Suprapubic skin (tissue), 4 donors: ENCODE data around the gene GRID2. TPM values are rescaled to one million over a fixed set of nuclear protein-coding genes. Genes with fewer than 3 reads are reported as not detected.

Experiments
- DNase-seq, 2 donors: peaks; one replicate each; pipeline ENCODE4 v3.0.0-alpha.2; 2019; ENCODE audit warnings: low spot score in 2 of 2
- H3K27ac ChIP-seq: fragments of 200-600 bp; sonication (generic); one replicate; pipeline ENCODE4 v1.5.1; 2019
- H3K27me3 ChIP-seq: fragments of 200-600 bp; sonication (generic); one replicate; pipeline ENCODE4 v1.5.1; 2019
- H3K36me3 ChIP-seq: fragments of 200-600 bp; sonication (generic); one replicate; pipeline ENCODE4 v1.5.1; 2019
- H3K4me1 ChIP-seq: fragments of 200-600 bp; sonication (generic); one replicate; pipeline ENCODE4 v1.5.1; 2019
- H3K4me3 ChIP-seq: fragments of 200-600 bp; sonication (generic); one replicate; pipeline ENCODE4 v1.5.1; 2019; ENCODE audit warnings: mild to moderate bottlenecking
- H3K9me3 ChIP-seq: fragments of 200-600 bp; sonication (generic); one replicate; pipeline ENCODE4 v1.5.1; 2019
- CTCF ChIP-seq, 2 donors: fragments of 200-600 bp in 1 of 2; fragments of 450-650 bp in 1 of 2; sonication (generic) in 1 of 2; IDR thresholded peaks; one replicate each; pipeline ENCODE4 v1.5.1; 2016 to 2019; ENCODE audit warnings: antibody characterized with exemption in 2 of 2, mild to moderate bottlenecking in 1 of 2, moderate library complexity in 1 of 2
- EP300 ChIP-seq: sonication (generic); formaldehyde crosslinking; IDR thresholded peaks from one replicate; pipeline ENCODE4 v1.6.1; 2017; ENCODE audit warnings: antibody characterized with exemption
- POLR2A ChIP-seq, 2 donors: fragments of 450-650 bp; IDR thresholded peaks; one replicate each; pipeline ENCODE4 v1.6.1; 2017; ENCODE audit warnings: antibody characterized with exemption in 2 of 2, mild to moderate bottlenecking in 2 of 2, moderate library complexity in 2 of 2
- POLR2AphosphoS5 ChIP-seq, 3 donors: sonication (generic); formaldehyde crosslinking; IDR thresholded peaks; one replicate each; pipeline ENCODE4 v1.6.1; 2017; ENCODE audit warnings: antibody characterized with exemption in 3 of 3
- WGBS: methylation state at CpG from one replicate; pipeline ENCODE4 v1.1.5; 2018; 5-methylcytosine and 5-hydroxymethylcytosine counted together
- total RNA-seq, 4 donors: library from RNA; depleted of rRNA; stranded (reverse); fragments of >200 nt; gene quantifications; one replicate each; pipeline ENCODE4 v1.1.0, GENCODE V29; 2016

The GRID2 gene
- total RNA-seq, 4 donors from 2014 or later, result not detected

GRCh38 chr4:93342738-93343137 is 1039.0 kb downstream of the GRID2 start:
- TF ChIP-seq CTCF (IDR thresholded peaks at IDR 0.05) (no peak), POLR2AphosphoS5 (IDR thresholded peaks at IDR 0.05) (no peak), POLR2A (IDR thresholded peaks at IDR 0.05) (no peak), EP300 (no peak)
- H3K27me3 ChIP-seq, result no peaks in the 10 kb centered on the region
- no peak overlapping the region for H3K27ac ChIP-seq
- H3K4me1 ChIP-seq, result no peaks in the 10 kb centered on the region
- no peaks in the 10 kb centered on the region for H3K36me3 ChIP-seq
- no peak overlapping the region for H3K4me3 ChIP-seq
- H3K9me3 ChIP-seq, result no peaks in the 10 kb centered on the region
- DNase-seq, result no peak
- 75% methylated on average over 2 of the region's 2 CpGs for WGBS

- H3K36me3 ChIP-seq, result no peaks in the 10 kb centered on the region
- WGBS, result 93% methylated on average over 4 of the region's 4 CpGs
- H3K4me1 ChIP-seq, result no peaks in the 10 kb centered on the region
- H3K27ac ChIP-seq, result no peak overlapping the region
- no peak overlapping the region for H3K4me3 ChIP-seq
- no peaks in the 10 kb centered on the region for H3K9me3 ChIP-seq
- TF ChIP-seq POLR2AphosphoS5 (IDR thresholded peaks at IDR 0.05), result no peak
- no peak for TF ChIP-seq POLR2A (IDR thresholded peaks at IDR 0.05)
- TF ChIP-seq CTCF (IDR thresholded peaks at IDR 0.05), result no peak
- no peak for TF ChIP-seq EP300
- no peaks in the 10 kb centered on the region for H3K27me3 ChIP-seq
- no peak for DNase-seq
These were observed 1043.1 kb downstream of the GRID2 start for GRCh38 chr4:93346840-93347239.

GRCh38 chr4:93348896-93349295 is 1045.1 kb downstream of the GRID2 start:
- Histone ChIP-seq H3K4me1 (no peaks in the 10 kb centered on the region), H3K27ac (no peak overlapping the region), H3K9me3 (no peaks in the 10 kb centered on the region), H3K27me3 (no peaks in the 10 kb centered on the region), H3K4me3 (no peak overlapping the region), H3K36me3 (no peaks in the 10 kb centered on the region)
- 95% methylated on average over 3 of the region's 3 CpGs for WGBS
- no peak for DNase-seq
- TF ChIP-seq POLR2A (IDR thresholded peaks at IDR 0.05) (no peak), POLR2AphosphoS5 (IDR thresholded peaks at IDR 0.05) (no peak), EP300 (no peak), CTCF (IDR thresholded peaks at IDR 0.05) (no peak)

GRCh38 chr4:93351846-93352245 is 1048.1 kb downstream of the GRID2 start:
- Histone ChIP-seq H3K4me1 (no peaks in the 10 kb centered on the region), H3K27me3 (no peaks in the 10 kb centered on the region), H3K4me3 (no peak overlapping the region), H3K27ac (no peak overlapping the region), H3K9me3 (no peaks in the 10 kb centered on the region), H3K36me3 (no peaks in the 10 kb centered on the region)
- 65% methylated on average over 1 of the region's 1 CpG for WGBS
- no peak for DNase-seq
- no peak for TF ChIP-seq POLR2A (IDR thresholded peaks at IDR 0.05)
- no peak for TF ChIP-seq POLR2AphosphoS5 (IDR thresholded peaks at IDR 0.05)
- no peak for TF ChIP-seq CTCF (IDR thresholded peaks at IDR 0.05)
- TF ChIP-seq EP300, result no peak

GRCh38 chr4:93355411-93355810 is 1051.6 kb downstream of the GRID2 start:
- H3K9me3 ChIP-seq, result no peaks in the 10 kb centered on the region
- no peaks in the 10 kb centered on the region for H3K36me3 ChIP-seq
- no peak for DNase-seq
- H3K27me3 ChIP-seq, result no peaks in the 10 kb centered on the region
- no peak for TF ChIP-seq POLR2A (IDR thresholded peaks at IDR 0.05)
- TF ChIP-seq POLR2AphosphoS5 (IDR thresholded peaks at IDR 0.05), result no peak
- no peak for TF ChIP-seq EP300
- no peak for TF ChIP-seq CTCF (IDR thresholded peaks at IDR 0.05)
- H3K4me1 ChIP-seq, result no peaks in the 10 kb centered on the region
- H3K27ac ChIP-seq, result no peak overlapping the region
- WGBS, result 65% methylated on average over 4 of the region's 4 CpGs
- H3K4me3 ChIP-seq, result no peak overlapping the region
